RCC 7860 (cell line): ENCODE data around the gene TRIM65.
"Not testable (repeated sequence)": the region's sequence is repeated elsewhere in the genome, so short reads cannot be mapped to it uniquely, and the experiment has no call there.

ENCODE experiments used
- DNase-seq: peaks from one replicate; pipeline ENCODE4 v3.0.0-alpha.2; 2015; ENCODE audit warnings: low spot score
- FAIRE-seq: peaks from 2 replicates; lab custom pipeline; 2012; peaks lifted over from hg19 to GRCh38; lab: Jason Lieb, UNC

The TRIM65 gene

GRCh38 chr17:75855310-75856061, 41.3 kb downstream of the TRIM65 start, which contains the start of gene WBP2:
Gene WBP2, minus strand, starts transcription at chr17:75855335. Its CDS starts 38 bp downstream, at chr17:75855297.
- FAIRE-seq (peak; percentile 91), DNase-seq (peak; percentile 99)

- no peak for DNase-seq
- no peak for FAIRE-seq
Measured at GRCh38 chr17:75854881-75855309, 41.9 kb downstream of the TRIM65 start.

- DNase-seq, result peak; percentile 80
- FAIRE-seq, result peak; percentile 73
Measured at GRCh38 chr17:75854101-75854748, 42.5 kb downstream of the TRIM65 start.

- DNase-seq (peak; percentile 54), FAIRE-seq (no peak)
Measured at GRCh38 chr17:75853433-75853832, 43.3 kb downstream of the TRIM65 start.

GRCh38 chr17:75851693-75851991, 45.1 kb downstream of the TRIM65 start:
- FAIRE-seq, DNase-seq: not testable (repeated sequence)

- DNase-seq (no peak), FAIRE-seq (no peak)
Measured at GRCh38 chr17:75850928-75851692, 45.6 kb downstream of the TRIM65 start.

GRCh38 chr17:75849724-75850123, 47.0 kb downstream of the TRIM65 start:
- DNase-seq (no peak), FAIRE-seq (no peak)

GRCh38 chr17:75849279-75849646, 47.5 kb downstream of the TRIM65 start:
- no peak for DNase-seq
- FAIRE-seq, result no peak

GRCh38 chr17:75848523-75849278, 48.0 kb downstream of the TRIM65 start:
- DNase-seq, result no peak
- no peak for FAIRE-seq

- DNase-seq (no peak), FAIRE-seq (no peak)
Measured at GRCh38 chr17:75847614-75848522, 48.9 kb downstream of the TRIM65 start.

- FAIRE-seq, result no peak
- DNase-seq, result no peak
Measured at GRCh38 chr17:75846692-75847613, 49.8 kb downstream of the TRIM65 start.

- DNase-seq (no peak), FAIRE-seq (no peak)
Measured at GRCh38 chr17:75845933-75846691, 50.6 kb downstream of the TRIM65 start.

- FAIRE-seq, result no peak
- peak; percentile 84 for DNase-seq
Measured at GRCh38 chr17:75845058-75845711, 51.6 kb downstream of the TRIM65 start.

GRCh38 chr17:75844530-75845057, 52.2 kb downstream of the TRIM65 start:
- peak; percentile 62 for DNase-seq
- FAIRE-seq, result no peak

- FAIRE-seq (no peak), DNase-seq (no peak)
Measured at GRCh38 chr17:75843577-75844529, 52.9 kb downstream of the TRIM65 start, which contains the start of gene UNC13D. Gene UNC13D, minus strand, starts transcription at chr17:75844404. Its CDS starts 67 bp downstream, at chr17:75844337.

- DNase-seq (no peak), FAIRE-seq (no peak)
Measured at GRCh38 chr17:75842963-75843576, 53.7 kb downstream of the TRIM65 start.
